Measurements from ENCODE around the gene LSAMP. TPM values are rescaled to one million over a fixed set of nuclear protein-coding genes. Genes with fewer than 3 reads are reported as not detected.

The LSAMP gene
- total and polyA plus RNA-seq, 2 of the 4 experiments (the other 2 are of a cell fraction): 7.9 to 8.0 TPM

GRCh38 chr3:115808816-115809215 is 636.5 kb downstream of the LSAMP start:
- DNase-seq: no peak
- peak overlapping the region; percentile 31; the same call in 1 of the 2 replicates for H3K4ac ChIP-seq (ENCODE audit: low read depth, low read length)
- no peaks in the 10 kb centered on the region for H3K9me3 ChIP-seq (ENCODE audit: control insufficient read depth, insufficient read depth, low read length)
- no peak overlapping the region for H3K4me3 ChIP-seq (ENCODE audit: insufficient read depth, low read depth, low read length)
- H3K14ac ChIP-seq (replicated peaks; ENCODE audit: low read depth, low read length): no peak overlapping the region
- H3K4me1 ChIP-seq (ENCODE audit: control insufficient read depth, insufficient read depth, low read length): peaks cover 13% of the 10 kb centered on the region
- peak overlapping the region; percentile 82; the same call in 1 of the 2 replicates for H3K18ac ChIP-seq (ENCODE audit: low read depth, low read length)
- H3K27ac ChIP-seq (ENCODE audit: insufficient read depth, low read length): no peak overlapping the region
- H2AK5ac ChIP-seq (ENCODE audit: low read depth, low read length): no peak overlapping the region; the same call in 1 of the 2 replicates
- H4K5ac ChIP-seq (ENCODE audit: low read depth, low read length): peak overlapping the region; percentile 25; the same call in 1 of the 2 replicates
- H3K79me1 ChIP-seq (ENCODE audit: low read depth in 1 of 2, low read length in 2 of 2): no peaks in the 10 kb centered on the region
- no peak overlapping the region for H2AK9ac ChIP-seq (replicated peaks; ENCODE audit: low read depth, low read length, poor library complexity)
- no peak overlapping the region for H3K23ac ChIP-seq (ENCODE audit: low read depth, low read length)
- no peaks in the 10 kb centered on the region for H4K20me1 ChIP-seq (ENCODE audit: insufficient read depth, low read length)
- no peak for TF ChIP-seq RAD21 (IDR thresholded peaks at IDR 0.05; ENCODE audit: low read length)
- no peak for TF ChIP-seq CTCF (conservative IDR thresholded peaks at IDR 0.05; ENCODE audit: low read depth, low read length)
- no peak for TF ChIP-seq CEBPB (IDR thresholded peaks at IDR 0.05; ENCODE audit: low read depth, low read length)
- TF ChIP-seq MXI1 (IDR thresholded peaks at IDR 0.05; ENCODE audit: borderline replicate concordance, low read depth, low read length): no peak
- TF ChIP-seq BHLHE40 (IDR thresholded peaks at IDR 0.05; ENCODE audit: low read depth, low read length): no peak
- TF ChIP-seq POLR2A (IDR thresholded peaks at IDR 0.05; ENCODE audit: low read depth, low read length): no peak
- no peak for TF ChIP-seq RFX5 (IDR thresholded peaks at IDR 0.05; ENCODE audit: low read depth, low read length)
- TF ChIP-seq NFE2L2 (IDR thresholded peaks at IDR 0.05; ENCODE audit: low read depth, low read length): no peak
- TF ChIP-seq, protein P1, sequence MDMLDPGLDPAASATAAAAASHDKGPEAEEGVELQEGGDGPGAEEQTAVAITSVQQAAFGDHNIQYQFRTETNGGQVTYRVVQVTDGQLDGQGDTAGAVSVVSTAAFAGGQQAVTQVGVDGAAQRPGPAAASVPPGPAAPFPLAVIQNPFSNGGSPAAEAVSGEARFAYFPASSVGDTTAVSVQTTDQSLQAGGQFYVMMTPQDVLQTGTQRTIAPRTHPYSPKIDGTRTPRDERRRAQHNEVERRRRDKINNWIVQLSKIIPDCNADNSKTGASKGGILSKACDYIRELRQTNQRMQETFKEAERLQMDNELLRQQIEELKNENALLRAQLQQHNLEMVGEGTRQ (IDR thresholded peaks at IDR 0.05; ENCODE audit: low read depth, low read length): no peak
- TF ChIP-seq RCOR1 (IDR thresholded peaks at IDR 0.05; ENCODE audit: insufficient replicate concordance, low read length): no peak
- no peak for TF ChIP-seq FOS (IDR thresholded peaks at IDR 0.05; ENCODE audit: low read depth, low read length)
- ChIA-PET POLR2A (ENCODE audit: unreplicated experiment) (no interaction called here), CTCF (interaction anchor here (0.7 kb wide), 1 partner anchor 1427 kb away, joined by 3 read pairs; no protein-coding TSS in a partner anchor)
- in situ Hi-C loops (cut with MboI; ENCODE audit: low sequenced_read_pairs) (loop anchor here (25.0 kb wide), 2 partner anchors 972 to 1447 kb away; no protein-coding TSS in a partner anchor), intact Hi-C loops (cut with micrococcal nuclease) (loop anchor here (10.0 kb wide), 1 partner anchor 56 kb away; no protein-coding TSS in a partner anchor), dilution Hi-C loops (cut with HindIII; ENCODE audit: low sequenced_read_pairs, unreplicated experiment) (no loop called here)
- no peak for ATAC-seq (ENCODE audit: low read depth)
- H3K27me3 ChIP-seq (ENCODE audit: control insufficient read depth, insufficient read depth, low read length): no peaks in the 10 kb centered on the region
- WGBS, 2 experiments (ENCODE audit: extremely low coverage in 2 of 2, insufficient read length in 1 of 2): no CpG with 5 or more reads among the region's 2 CpGs
- no peak overlapping the region for H2AFZ ChIP-seq (replicated peaks; ENCODE audit: low read length, poor library complexity)
- H3K56ac ChIP-seq (ENCODE audit: extremely low read depth, insufficient read depth, low read length): no peak overlapping the region
- peaks cover 4% of the 10 kb centered on the region for H3K9me1 ChIP-seq (ENCODE audit: insufficient read depth, low read length)
- no peak overlapping the region for H2BK20ac ChIP-seq (ENCODE audit: low read depth, low read length)
- no peak overlapping the region for H2BK5ac ChIP-seq (ENCODE audit: low read depth, low read length, poor library complexity, severe bottlenecking)
- no peak overlapping the region for H2BK120ac ChIP-seq (ENCODE audit: low read depth, low read length)
- H3K4me2 ChIP-seq (ENCODE audit: low read depth, low read length): no peak overlapping the region
- no TSS peak for BruUV-seq (replicated peaks)
- H3K36me3 ChIP-seq (ENCODE audit: control insufficient read depth, insufficient read depth, low read length): peaks cover 2% of the 10 kb centered on the region; the same call in 1 of the 2 replicates
- H4K8ac ChIP-seq (ENCODE audit: low read depth in 2 of 2, low read length in 2 of 2): peak overlapping the region in 1 of 2 experiments; percentile 29; a peak in 2 of 4 replicates
- H4K91ac ChIP-seq (ENCODE audit: insufficient read depth, low read depth, low read length): 0 out of 2 replicates have a peak overlapping the region, but pooled peaks have one; percentile 27
- 0 out of 3 replicates have a peak overlapping the region, but pooled peaks have one; percentile 4 for H2BK15ac ChIP-seq (ENCODE audit: low read depth, low read length)
- no peak overlapping the region; the same call in 1 of the 2 replicates for H3K9ac ChIP-seq (ENCODE audit: low read depth, low read length)
